ENCODE results near the gene VBP1.
A peak's percentile ranks its signal among the peaks of the same experiment; 100 is the strongest.

- TF ChIP-seq, protein P1, sequence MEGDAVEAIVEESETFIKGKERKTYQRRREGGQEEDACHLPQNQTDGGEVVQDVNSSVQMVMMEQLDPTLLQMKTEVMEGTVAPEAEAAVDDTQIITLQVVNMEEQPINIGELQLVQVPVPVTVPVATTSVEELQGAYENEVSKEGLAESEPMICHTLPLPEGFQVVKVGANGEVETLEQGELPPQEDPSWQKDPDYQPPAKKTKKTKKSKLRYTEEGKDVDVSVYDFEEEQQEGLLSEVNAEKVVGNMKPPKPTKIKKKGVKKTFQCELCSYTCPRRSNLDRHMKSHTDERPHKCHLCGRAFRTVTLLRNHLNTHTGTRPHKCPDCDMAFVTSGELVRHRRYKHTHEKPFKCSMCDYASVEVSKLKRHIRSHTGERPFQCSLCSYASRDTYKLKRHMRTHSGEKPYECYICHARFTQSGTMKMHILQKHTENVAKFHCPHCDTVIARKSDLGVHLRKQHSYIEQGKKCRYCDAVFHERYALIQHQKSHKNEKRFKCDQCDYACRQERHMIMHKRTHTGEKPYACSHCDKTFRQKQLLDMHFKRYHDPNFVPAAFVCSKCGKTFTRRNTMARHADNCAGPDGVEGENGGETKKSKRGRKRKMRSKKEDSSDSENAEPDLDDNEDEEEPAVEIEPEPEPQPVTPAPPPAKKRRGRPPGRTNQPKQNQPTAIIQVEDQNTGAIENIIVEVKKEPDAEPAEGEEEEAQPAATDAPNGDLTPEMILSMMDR (IDR thresholded peaks at IDR 0.05; ENCODE audit: low read depth, low read length, poor library complexity, severe bottlenecking): peak; percentile 59
- no peak for TF ChIP-seq EZH2phosphoT487 (IDR thresholded peaks at IDR 0.05; ENCODE audit: borderline replicate concordance, low read length)
Measured at GRCh38 chrX:155216179-155216939, at the start of gene VBP1.

Measured in DOHH2 (cell line).